Right lobe of liver (tissue), 6 donors: ENCODE results near the gene SH2D3A. TPM values are rescaled to one million over a fixed set of nuclear protein-coding genes. Genes with fewer than 3 reads are reported as not detected.
"Not testable (repeated sequence)": the region's sequence is repeated elsewhere in the genome, so short reads cannot be mapped to it uniquely, and the experiment has no call there.

Source experiments
- ATAC-seq, 4 donors: fragments of 200-7000 bp; cut with Tn5 transposase; one replicate each; pipeline ENCODE4 v1.9.1; 2020; ENCODE audit warnings: mild to moderate bottlenecking in 4 of 4, moderate library complexity in 4 of 4
- DNase-seq, 3 donors: peaks; one replicate each; pipeline ENCODE4 v3.0.0-alpha.2; 2020
- H3K27ac ChIP-seq, 3 donors: fragments of 200-600 bp; one replicate each; pipeline ENCODE4 v1.8.0; 2022
- H3K27me3 ChIP-seq, 2 donors: fragments of 200-600 bp; one replicate each; pipeline ENCODE4 v1.8.0; 2022
- H3K36me3 ChIP-seq, 4 donors: fragments of 200-600 bp; sonication (generic) in 1 of 4; one replicate each; pipeline versions ENCODE4 v1.5.1 to v1.8.0; 2017 to 2022; ENCODE audit warnings: control low read depth in 1 of 4
- H3K4me1 ChIP-seq, 4 donors: fragments of 200-600 bp; sonication (generic) in 1 of 4; one replicate each; pipeline versions ENCODE4 v1.5.1 to v1.8.0; 2017 to 2022; ENCODE audit warnings: control low read depth in 1 of 4
- H3K4me3 ChIP-seq, 3 donors: fragments of 200-600 bp; one replicate each; pipeline ENCODE4 v1.8.0; 2022
- H3K9me3 ChIP-seq, 4 donors: fragments of 200-600 bp; sonication (generic) in 1 of 4; one replicate each; pipeline versions ENCODE4 v1.5.1 to v1.8.0; 2017 to 2022; ENCODE audit warnings: control low read depth in 1 of 4
- CTCF ChIP-seq, 4 donors: fragments of 200-600 bp in 3 of 4; fragments of 450-650 bp in 1 of 4; IDR thresholded peaks; one replicate each; pipeline versions ENCODE4 v1.5.1 to v1.8.0; 2016 to 2022; ENCODE audit warnings: antibody characterized with exemption in 4 of 4, mild to moderate bottlenecking in 2 of 4
- POLR2A ChIP-seq: fragments of 450-650 bp; IDR thresholded peaks from one replicate; pipeline ENCODE4 v1.6.1; 2017; ENCODE audit warnings: antibody characterized with exemption, mild to moderate bottlenecking
- WGBS: methylation state at CpG from one replicate; pipeline ENCODE4 v1.1.6; 2018; ENCODE audit warnings: low coverage, low lambda C conversion rate; ENCODE audit not compliant: insufficient coverage; ENCODE audit errors: missing lambda C conversion rate; 5-methylcytosine and 5-hydroxymethylcytosine counted together
- intact Hi-C, 2 donors: fragments of 100-400 bp; cut with DNase I; formaldehyde crosslinking; loops; one replicate each; pipeline versions ENCODE4 v1.11.2 to v1.14.1; 2022
- total RNA-seq, 6 experiments: library from RNA; depleted of rRNA in 2 of 6; stranded (reverse); fragments of >200 nt in 2 of 6; fragmentation: NEBNext Ultra II Directional in 3 of 6; extraction: Animal tissue kit (Norgen Biotek cat#: 25700) in 3 of 6; gene quantifications; one replicate each; pipeline versions ENCODE4 v1.1.0 to v1.2.4, GENCODE V29; 2016 to 2023
- donor health status: DM: no; HTN: yes; CAD: no.
- donor health status: DM: no; HTN: no; CAD: no.
- donor health status: DM: no; HTN: no; CAD: no.
- donor health status: DM: no; HTN: yes; CAD: no.
- donor health status: DM: no; HTN: yes; CAD: no.

Gene SH2D3A
- total RNA-seq, 6 experiments from 2014 or later: 0.72 to 2.3 (median 1.3) TPM

- no peak for ATAC-seq
- Histone ChIP-seq H3K4me1 (no peaks in the 10 kb centered on the region), H3K9me3 (no peaks in the 10 kb centered on the region), H3K4me3 (no peak overlapping the region), H3K27ac (no peak overlapping the region), H3K36me3 (no peaks in the 10 kb centered on the region), H3K27me3 (no peaks in the 10 kb centered on the region)
- TF ChIP-seq CTCF (IDR thresholded peaks at IDR 0.05) (no peak), POLR2A (no peak)
- 55% methylated on average over 3 of the region's 4 CpGs for WGBS
- DNase-seq: no peak
- intact Hi-C loops: no loop called here
Measured at GRCh38 chr19:6779206-6779605, 12.0 kb upstream of the SH2D3A start.

GRCh38 chr19:6778386-6778785, 11.2 kb upstream of the SH2D3A start:
- intact Hi-C loops: no loop called here
- ATAC-seq: no peak

GRCh38 chr19:6777434-6777833, 10.2 kb upstream of the SH2D3A start:
- TF ChIP-seq POLR2A: no peak
- no peak for TF ChIP-seq CTCF (IDR thresholded peaks at IDR 0.05)
- WGBS: 40% methylated on average over 1 of the region's 2 CpGs
- no peak for DNase-seq
- no peak overlapping the region for H3K4me3 ChIP-seq
- H3K27me3 ChIP-seq: no peaks in the 10 kb centered on the region
- H3K36me3 ChIP-seq: no peaks in the 10 kb centered on the region
- no peak for ATAC-seq
- H3K9me3 ChIP-seq: no peaks in the 10 kb centered on the region
- H3K4me1 ChIP-seq: no peaks in the 10 kb centered on the region
- H3K27ac ChIP-seq: no peak overlapping the region
- intact Hi-C loops: no loop called here

More at GRCh38 chr19:6778386-6778785, 11.2 kb upstream of the SH2D3A start:
- no peak for DNase-seq
- no peak for TF ChIP-seq POLR2A
- TF ChIP-seq CTCF (IDR thresholded peaks at IDR 0.05): no peak
- no peaks in the 10 kb centered on the region for H3K36me3 ChIP-seq
- no peaks in the 10 kb centered on the region for H3K9me3 ChIP-seq
- no peaks in the 10 kb centered on the region for H3K4me1 ChIP-seq
- no peak overlapping the region for H3K4me3 ChIP-seq
- WGBS: 86% methylated on average over 3 of the region's 4 CpGs
- H3K27ac ChIP-seq: no peak overlapping the region
- H3K27me3 ChIP-seq: no peaks in the 10 kb centered on the region

GRCh38 chr19:6776999-6777398, 9.8 kb upstream of the SH2D3A start:
- Histone ChIP-seq H3K27me3 (no peaks in the 10 kb centered on the region), H3K9me3 (no peaks in the 10 kb centered on the region), H3K4me3 (no peak overlapping the region), H3K4me1 (no peaks in the 10 kb centered on the region), H3K36me3 (no peaks in the 10 kb centered on the region), H3K27ac (no peak overlapping the region)
- ATAC-seq: no peak
- intact Hi-C loops: no loop called here
- DNase-seq: no peak
- WGBS: 76% methylated on average over 4 of the region's 4 CpGs
- TF ChIP-seq POLR2A (no peak), CTCF (IDR thresholded peaks at IDR 0.05) (no peak)

- H3K9me3 ChIP-seq, H3K27ac ChIP-seq, intact Hi-C loops, DNase-seq, H3K4me1 ChIP-seq, H3K4me3 ChIP-seq, H3K27me3 ChIP-seq, H3K36me3 ChIP-seq, ATAC-seq: not testable (repeated sequence)
Measured at GRCh38 chr19:6776045-6776444, 8.8 kb upstream of the SH2D3A start.
